HG02852 (cell line): ENCODE data around the gene ATP6V1G1.
"Not testable (repeated sequence)": the region's sequence is repeated elsewhere in the genome, so short reads cannot be mapped to it uniquely, and the experiment has no call there.

Source experiments
- ATAC-seq: cut with Tn5 transposase; IDR thresholded peaks from one replicate; pipeline ENCODE4 v1.9.1; 2021; ENCODE audit warnings: mild to moderate bottlenecking, moderate library complexity; ENCODE audit not compliant: unreplicated experiment

Gene ATP6V1G1, protein sequence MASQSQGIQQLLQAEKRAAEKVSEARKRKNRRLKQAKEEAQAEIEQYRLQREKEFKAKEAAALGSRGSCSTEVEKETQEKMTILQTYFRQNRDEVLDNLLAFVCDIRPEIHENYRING

DNA sequence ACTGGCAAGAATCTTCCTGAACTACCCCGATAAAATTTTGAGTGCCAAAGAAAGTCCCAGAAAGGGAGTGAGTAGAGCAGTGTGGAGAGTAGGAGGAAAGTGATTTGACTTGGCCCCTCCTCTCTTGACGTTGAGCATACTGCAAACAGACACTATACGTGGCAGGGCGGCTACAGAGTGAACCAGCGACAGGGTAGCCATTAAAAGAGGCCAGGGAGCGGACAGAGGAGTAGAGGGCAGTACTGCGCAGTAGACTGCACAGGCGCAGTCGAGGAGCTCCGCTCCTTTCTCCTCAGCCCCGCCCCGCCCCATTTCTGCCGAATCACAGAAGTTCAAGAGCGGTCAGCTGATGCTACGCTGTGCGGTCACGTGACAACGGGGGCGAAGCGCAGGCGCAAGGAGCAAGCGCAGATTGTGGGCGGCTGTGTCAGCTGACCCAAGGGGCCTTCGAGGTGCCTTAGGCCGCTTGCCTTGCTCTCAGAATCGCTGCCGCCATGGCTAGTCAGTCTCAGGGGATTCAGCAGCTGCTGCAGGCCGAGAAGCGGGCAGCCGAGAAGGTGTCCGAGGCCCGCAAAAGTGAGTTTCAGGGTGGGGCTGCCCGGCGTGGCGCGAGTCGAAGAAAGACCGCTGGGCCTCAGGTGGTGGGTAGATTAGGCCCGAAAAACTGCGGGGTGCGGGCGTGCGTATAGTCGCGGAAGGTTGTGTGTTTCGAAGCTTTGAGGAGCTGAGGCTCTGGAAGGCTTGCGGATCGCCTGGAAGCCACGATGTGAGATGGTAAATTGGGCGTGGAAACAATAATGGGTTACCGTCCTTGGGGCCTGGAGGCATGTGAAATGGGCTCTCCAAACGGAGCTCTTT is at the start of gene ATP6V1G1:
Gene ATP6V1G1 (plus strand): TSS at position 425 of the 858 bp plus-strand sequence. CDS start 70 bp downstream, at position 495.
- ATAC-seq: peak; percentile 92

DNA sequence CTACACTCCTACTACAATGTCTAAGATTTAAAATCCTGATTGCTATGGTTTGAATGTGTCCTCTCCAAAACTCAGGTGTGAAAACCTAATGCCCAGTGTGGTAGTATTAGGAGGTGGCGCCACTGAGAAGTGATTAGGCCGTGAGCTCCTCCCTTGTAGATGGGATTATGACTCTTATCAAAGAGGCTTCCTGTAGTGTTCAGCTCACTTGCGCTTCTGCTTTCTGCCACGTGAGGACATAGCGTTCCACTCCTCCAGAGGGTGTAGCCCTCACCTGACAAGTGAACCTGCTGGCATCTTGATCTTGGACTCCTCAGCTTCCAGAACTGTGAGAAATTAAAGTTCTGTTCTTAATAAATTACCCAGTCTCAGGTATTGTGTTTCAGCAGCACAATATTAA is 49.3 kb upstream of the ATP6V1G1 start:
- ATAC-seq: no peak

DNA sequence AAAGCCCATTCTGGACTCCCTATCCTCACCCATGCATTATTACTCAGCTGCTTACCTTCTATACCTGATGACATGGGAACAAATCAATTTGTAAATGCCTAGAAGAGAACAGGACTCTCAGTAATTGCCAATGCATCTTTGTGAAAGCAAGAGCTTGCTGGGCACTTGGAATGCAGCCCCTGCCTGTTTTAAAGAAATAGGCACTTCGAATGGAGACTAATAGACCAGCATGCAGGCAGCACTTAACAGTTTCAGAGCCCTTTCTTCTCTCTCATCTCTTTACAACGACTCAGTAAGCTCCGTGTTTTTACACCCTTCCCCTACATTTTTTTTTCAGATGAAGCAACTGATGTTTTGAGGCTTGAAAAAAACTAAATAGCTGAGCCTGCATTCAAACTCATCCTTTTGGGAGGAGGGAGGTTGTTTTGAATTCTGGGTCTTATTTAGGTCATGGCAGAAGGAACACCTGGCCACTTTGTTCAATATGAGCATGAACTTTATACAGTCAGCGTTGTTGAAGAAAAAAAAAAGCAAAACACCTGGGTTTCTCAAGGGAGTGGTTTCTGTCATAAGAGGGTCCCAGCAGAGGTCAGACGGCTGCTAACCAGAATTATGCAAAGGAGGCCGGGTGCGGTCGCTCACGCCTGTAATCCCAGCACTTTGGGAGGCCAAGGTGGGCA is 47.7 kb upstream of the ATP6V1G1 start:
- ATAC-seq: no peak

DNA sequence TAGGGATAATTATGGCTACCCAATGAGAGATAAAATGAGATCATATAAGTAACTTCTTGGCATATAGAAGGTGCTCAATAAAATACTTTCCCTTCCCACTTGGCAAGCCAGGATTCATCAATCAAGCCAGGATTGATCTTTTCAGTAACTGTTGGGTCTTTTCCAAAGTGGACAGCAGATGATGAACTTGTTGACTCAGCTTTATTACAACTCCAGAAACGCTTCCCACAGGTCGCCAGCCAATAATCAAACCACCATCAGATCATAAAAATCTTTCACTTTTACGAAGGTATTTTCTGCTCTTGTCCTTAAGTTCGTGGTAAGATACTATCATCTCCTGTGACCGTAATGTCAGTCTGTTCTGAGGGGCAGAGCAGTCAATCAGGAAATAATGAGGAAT is 42.5 kb upstream of the ATP6V1G1 start:
- no peak for ATAC-seq

DNA sequence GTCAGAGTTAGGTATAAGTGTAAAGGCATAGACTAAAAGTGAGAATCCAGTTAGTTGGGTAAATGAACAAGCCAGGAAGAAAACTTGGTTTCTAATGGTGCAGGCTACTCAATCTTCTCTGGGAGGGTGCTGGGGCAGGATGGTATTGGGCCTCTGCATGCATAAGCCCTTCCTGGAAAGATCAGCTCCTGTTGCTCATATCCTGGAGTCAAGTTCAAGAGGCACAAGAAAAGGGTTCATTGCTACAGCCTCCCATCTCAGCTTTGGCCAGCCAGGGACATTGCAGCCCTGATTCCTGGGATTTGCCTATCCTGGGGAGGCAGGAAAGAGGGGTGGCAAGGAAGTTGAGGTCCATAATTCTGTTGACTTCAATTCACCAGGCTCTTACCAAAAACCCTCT is 40.7 kb upstream of the ATP6V1G1 start:
- no peak for ATAC-seq

DNA sequence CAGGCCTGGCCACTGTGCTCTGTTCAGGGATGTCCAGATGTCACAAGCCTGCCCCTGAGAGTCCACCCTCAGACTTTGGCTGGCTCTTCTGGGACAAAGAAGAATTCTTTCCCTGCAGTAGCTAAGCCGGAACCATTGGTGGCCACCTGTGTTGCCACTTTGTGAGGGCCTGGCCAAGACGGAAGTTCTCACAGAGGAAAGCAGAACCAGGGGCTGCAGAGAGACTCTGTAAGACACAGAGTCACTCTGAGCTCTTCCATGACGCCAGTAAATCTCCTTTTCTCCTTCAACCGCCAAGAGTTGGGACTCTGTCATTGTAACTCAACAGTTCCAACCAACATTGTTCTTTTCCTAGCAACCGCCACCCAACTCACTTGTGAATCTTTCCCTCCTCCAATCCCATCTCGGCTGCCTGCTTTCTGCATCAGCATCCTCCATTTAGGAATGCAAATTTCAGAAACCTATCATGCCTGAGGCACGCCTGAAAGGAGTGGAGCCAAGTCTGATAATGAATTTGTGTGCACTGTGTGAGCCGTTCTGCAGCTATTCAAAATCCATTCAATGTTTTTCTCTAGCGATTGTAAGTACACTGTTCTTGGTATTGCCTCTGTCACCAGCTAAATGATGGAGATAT is 37.8 kb upstream of the ATP6V1G1 start:
- ATAC-seq: no peak

DNA sequence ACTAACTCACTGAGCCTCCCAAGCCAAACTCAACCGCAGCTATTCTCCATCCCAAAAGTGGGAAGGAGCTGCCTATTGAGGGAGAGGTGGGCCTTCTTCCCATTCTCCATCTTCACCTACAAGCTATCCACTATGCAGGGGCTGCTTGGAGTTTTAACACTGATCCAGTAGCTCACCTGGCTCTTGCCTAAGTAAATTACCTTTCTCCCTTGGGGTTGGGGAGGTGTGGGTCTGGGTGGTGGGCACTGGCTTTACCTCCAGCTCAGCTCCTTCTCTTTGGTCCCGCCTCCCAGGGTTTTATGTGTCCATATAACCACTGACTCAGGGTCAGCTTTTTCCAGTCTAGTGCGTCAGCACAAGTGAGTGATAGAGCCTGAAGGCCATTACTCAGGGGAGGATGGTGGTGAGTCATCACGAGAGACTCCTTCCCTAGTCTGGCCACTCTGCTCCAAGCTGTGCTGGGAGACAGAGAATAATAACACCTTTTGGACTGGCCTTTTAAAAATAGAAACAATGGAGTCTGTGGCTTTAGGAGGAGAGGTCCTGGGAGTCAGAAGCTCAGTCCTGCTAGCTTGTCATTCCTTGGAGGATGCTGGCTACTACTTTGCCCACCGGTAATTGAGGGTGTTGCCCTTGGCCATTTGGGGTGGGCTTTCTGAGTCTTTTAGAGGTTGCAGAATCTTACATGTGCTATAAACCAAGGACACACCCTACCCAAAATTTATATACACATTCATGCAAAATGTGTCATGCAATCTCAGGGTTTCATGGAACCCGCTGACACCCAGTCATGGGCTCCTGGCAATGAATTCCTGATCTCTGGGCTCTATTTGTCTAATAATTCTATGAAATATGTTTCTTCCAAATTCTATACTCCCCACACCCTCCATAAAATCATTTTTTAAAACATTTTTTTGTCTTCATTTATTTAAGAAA is 35.6 kb upstream of the ATP6V1G1 start:
- no peak for ATAC-seq

DNA sequence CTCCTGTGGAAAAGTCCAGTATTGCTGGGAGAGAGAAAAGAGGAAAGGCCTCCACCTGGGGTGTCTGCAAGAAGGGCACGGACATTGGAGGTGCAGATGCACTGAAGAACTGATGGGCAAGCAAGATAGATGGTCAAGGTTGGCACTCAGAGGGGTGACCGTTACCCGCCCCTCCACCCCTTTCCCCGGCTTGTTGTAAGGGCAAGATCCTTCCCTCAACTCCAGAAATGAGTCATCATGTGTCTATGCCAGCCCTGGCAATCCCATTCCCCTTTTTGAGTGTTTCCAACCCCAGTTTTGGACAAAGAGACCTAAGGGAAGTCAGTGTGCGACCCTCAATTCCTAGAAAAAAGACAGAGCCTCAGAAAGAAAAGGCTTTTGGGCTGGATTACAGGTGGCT is 34.9 kb upstream of the ATP6V1G1 start:
- no peak for ATAC-seq

DNA sequence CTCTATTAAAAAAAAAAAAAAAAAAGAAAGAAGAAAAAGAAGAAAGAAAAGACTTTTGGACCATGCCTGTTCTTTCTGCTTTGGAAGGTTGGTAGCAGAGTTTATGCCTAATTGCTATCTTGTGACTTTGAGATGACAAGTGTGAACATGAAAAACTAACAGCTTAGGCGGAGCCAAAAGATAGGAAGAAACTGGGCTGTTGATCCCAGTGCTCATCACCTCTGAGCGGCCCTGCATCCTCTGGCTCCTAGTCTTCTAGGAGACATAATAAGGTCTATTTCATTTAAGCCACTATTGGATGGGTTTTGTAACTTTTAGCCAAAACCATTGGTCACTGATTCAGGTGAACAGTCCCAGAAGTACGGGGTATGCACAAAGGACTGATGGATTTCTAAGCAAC is 34.4 kb upstream of the ATP6V1G1 start:
- ATAC-seq: no peak

DNA sequence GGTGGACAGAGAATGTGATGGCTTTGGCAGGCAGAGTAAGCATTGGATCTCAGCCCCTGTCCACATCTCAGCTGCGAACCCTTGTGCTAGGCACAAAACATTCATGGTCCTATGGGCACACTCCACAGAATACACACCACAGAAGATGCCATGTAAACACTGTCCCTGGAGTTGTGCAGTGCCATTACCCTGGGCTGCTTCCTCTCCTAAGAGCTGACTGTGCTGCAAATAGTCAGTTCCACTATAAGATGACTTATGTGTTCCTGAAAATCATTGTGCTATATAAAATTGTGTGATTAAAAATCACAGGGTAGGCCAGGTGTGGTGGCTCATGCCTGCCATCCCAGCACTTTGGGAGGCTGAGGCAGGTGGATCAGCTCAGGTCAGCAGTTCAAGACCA is 31.9 kb upstream of the ATP6V1G1 start:
- no peak for ATAC-seq

DNA sequence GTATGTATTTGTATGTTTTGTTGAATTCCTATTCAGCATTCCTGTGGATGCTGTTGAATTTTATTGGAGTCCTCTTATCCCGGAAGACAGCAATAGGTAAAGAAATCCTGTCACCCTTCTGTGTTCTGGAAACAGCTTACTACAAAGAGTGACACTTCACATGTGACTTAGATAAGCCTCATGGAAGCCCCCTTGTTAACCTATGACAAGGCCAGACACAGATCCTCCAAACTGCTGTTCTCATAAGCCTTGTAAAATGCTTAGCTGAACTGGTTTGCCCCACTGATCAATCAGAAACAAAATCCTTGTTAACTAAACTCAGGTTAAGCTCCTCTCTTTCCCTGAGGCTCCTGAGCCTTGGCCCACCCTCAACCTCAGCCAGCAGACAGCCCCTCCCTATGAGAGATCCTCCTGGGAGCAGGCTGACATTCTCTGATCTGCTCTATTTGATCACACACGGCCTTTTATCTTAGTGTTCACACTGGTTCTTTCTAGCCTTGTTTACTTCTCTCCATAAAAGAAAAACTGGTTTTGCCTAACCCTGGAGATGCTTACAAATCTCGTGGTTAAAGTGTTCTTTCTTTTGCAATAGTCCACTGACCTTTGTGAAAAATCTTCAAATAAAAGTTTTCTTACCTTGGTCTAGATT is 29.4 kb upstream of the ATP6V1G1 start:
- ATAC-seq: no peak

DNA sequence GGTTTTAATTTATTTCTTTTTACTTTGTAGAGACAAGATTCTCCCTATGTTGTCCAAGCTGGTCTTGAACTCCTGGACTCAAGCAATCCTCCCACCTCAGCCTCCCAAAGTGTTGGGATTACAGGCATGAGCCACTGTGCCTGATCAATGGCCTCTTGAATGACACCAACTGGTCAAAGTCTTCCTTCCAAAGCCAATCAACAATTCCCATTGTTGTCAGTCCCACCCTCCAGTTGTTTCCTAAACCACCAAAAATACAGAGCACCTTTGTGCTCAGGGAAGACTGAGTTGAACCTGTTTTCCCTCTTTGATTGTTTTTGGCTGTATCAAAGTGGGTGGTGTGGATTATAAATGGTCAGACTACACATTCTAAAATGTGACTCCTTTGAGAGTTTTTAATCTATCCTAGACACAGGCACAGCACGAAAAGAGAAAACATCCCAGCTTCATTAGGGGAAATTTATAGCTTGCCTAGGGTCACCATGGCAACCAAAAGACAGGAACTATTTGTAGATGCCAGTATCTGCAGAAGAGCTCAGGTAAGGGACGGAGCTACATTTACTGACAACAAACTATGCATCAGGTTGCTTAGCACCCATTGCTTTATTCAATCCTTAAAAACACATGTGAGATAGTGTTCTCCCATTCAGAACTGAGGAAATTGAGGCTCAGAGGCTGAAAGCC is 27.6 kb upstream of the ATP6V1G1 start:
- ATAC-seq: no peak

DNA sequence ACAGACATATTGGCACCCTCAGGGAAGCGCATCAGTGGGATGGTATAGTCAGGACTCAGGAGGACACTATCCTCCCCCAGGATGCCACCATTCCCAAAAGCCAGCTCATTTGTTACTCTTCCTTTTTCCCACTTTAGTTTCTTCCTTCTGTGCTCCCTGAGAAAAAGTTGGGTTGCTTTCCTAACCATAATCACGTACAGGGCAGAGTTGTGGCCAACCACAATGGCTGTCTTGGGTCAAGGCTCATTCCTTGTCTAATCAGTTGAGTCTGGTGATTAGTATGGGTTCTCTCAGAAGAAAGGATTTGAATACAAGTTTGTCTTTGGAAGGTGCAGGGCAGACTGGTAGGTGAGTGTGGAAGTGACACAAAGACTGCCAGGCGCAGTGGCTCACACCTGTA is 26.6 kb upstream of the ATP6V1G1 start:
- no peak for ATAC-seq

DNA sequence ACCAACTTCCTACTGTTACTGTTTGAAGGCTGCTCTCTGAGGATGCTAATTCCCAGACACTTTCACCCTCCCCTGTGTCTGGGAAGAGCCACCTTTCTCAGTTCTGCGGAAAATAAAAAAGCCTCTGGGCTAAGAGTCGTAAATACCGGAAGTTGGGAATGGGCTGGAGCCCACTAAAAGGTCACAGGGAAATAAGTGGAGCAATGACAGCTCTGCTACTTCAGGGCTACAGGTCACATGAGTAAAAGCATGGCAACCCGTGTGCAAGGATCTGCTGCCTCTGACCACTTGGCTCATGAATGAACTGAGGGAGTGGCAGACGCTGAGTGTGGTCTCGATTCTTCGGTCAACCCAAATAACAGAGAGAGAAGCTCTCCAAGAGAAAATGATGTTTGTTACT is 25.8 kb upstream of the ATP6V1G1 start:
- ATAC-seq: no peak

DNA sequence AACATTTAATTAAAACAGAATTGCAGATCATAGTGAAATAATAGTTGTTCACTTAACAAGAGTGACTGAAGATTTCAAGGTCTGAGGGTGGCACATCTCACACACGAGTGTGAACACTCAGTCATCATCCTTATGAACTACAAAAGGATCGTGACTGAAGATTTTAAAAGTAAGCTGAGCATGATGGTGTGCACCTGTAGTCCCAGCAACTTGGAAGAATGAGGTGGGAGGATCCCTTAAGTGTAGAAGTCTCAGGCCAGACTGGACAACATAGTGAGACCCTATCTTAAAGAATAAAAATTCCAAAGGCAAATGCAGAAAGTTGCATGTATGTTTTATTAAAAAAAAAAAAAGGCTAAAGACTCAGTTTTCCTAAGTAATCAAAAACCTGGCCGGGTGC is 22.4 kb upstream of the ATP6V1G1 start:
- no peak for ATAC-seq

DNA sequence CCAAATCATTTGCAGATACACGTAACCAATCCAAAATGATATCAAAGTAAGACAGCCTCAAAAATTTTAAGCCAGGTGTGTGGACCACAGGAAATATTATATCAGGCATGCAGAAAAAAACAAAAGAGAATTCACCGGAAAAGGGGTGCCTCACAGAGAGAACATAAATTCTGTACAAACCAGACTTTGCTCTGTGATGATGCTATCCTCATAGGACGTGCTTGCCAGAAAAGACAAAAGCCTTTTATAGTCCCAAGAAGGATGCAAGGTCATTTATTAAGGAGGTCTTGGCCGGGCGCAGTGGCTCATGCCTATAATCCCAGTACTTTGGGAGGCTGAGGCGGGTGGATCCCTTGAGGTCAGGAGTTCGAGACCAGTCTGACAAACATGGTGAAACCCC is 16.8 kb upstream of the ATP6V1G1 start:
- ATAC-seq: no peak

DNA sequence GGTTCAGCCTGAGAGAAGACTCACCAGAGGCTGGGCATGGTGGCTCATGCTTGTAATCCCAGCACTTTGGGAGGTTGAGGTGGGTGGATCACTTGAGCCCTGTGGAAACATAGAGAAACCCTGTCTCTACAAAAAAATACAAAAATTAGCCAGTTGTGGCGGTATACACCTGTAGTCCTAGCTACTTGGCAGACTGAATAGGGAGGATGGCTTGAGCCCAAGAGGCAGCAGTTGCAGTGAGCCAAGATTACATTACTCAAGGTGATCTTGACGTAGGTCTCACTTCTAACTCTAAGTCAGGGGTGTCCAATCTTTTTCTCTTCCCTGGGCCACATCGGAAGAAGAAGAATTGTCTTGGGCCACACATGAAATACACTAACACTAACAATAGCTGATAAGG is 16.2 kb upstream of the ATP6V1G1 start:
- ATAC-seq: no peak

DNA sequence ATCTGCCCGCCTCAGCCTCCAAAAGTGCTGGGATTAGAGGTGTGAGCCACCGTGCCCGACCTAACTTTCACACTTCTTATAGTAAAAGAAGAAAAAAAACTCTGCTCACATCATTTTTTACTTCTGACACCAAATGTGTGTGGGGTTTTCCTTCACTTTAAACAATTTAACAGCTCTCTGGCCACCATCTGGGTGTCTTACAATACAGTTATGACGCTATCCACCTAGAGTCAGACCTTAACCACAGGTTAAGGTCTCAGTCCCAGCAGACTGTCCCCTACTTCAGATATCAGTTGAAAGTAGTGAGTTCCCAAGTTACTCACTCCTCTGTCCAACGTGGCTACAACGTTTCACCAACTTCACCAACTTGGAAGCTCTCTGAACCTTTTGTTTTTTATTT is 15.4 kb upstream of the ATP6V1G1 start:
- no peak for ATAC-seq

DNA sequence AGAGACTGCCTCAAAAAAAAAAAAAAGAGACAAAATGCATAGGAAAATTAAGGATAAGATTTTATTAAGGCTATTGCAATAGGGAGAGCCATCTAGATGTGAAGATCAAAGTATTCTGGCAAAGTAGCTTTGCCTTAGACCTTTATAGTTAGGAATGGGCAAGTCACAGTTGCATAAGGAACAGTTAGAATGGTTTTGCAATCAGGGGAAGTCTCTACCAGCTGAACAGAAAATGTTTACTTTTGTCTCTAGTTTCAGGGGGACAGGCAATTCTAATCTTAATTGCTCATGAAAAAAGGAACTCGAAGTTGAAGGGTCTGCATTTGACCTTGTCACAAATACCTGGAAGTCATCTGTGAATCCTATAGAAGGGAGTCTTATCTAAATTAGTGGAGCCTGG is 13.1 kb upstream of the ATP6V1G1 start:
- ATAC-seq: no peak

DNA sequence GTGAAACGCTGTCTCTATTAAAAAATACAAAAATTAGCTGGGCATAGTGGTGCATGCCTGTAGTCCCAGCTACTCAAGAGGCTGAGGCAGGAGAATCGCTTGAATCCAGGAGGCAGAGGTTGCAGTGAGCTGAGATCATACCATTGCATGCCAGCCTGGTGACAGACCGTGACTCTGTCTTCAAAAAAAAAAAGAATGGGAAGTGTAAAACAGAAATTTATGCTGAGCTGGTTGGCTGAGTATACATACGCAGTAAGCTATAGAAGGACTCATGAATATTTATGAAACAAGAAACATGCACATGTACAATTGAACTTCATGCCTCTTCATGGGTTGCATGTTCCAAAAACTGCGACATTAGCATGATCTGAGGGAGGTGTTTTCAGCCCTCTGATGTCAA is 10.8 kb upstream of the ATP6V1G1 start:
- ATAC-seq: not testable (repeated sequence)
